HG02981 (cell line): ENCODE results near the gene SLC38A11.

Source experiments
- ATAC-seq: cut with Tn5 transposase; IDR thresholded peaks from one replicate; pipeline ENCODE4 v1.9.1; 2021; ENCODE audit warnings: mild to moderate bottlenecking, moderate library complexity; ENCODE audit not compliant: unreplicated experiment

Gene SLC38A11

DNA sequence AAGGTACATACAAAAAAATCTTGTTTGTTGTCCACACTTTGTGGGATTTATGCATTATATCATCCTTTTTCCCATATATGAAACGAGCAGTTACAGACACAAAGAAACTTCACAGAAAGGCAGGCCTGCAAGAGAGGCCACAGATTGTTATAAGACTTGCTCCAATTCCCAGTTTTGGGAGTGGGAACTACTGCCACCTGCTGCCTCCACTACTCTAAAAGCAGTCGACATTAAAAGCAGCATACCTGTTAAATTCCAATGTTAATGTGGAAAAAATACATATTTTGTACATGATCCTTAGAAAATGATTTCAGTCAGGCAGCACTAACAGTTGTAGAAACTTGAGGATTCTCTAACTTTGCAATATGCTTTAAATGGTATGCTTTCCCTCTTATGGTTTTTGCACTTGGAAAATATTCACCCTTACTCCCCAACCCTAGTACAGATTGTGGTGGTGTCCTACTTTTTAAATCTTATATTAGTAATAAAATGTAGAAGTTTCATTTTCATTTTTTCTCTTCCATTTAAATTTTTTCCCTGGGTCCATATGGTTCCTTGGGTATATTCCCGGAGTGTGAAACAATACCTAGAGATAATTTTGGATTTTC lies 37.9 kb downstream of the SLC38A11 start:
- no peak for ATAC-seq

DNA sequence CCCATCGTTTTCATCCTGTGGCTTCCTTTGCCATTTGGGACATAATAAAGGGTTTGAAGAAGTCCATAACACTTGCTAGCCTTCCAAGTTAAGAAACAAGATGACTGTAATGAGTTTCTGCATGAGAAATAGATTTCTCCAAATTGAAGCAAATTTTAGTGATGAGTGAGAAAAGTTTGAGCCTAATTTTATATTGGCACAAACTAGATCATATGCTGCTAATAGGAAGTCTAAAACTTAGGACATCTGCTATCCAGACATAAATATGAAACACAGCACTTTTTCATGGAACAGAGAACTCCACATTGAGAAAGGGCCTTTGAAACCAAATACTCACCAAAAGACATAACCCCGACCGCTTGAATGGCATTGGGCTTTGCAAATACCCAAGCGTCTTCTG lies 39.8 kb downstream of the SLC38A11 start:
- no peak for ATAC-seq

DNA sequence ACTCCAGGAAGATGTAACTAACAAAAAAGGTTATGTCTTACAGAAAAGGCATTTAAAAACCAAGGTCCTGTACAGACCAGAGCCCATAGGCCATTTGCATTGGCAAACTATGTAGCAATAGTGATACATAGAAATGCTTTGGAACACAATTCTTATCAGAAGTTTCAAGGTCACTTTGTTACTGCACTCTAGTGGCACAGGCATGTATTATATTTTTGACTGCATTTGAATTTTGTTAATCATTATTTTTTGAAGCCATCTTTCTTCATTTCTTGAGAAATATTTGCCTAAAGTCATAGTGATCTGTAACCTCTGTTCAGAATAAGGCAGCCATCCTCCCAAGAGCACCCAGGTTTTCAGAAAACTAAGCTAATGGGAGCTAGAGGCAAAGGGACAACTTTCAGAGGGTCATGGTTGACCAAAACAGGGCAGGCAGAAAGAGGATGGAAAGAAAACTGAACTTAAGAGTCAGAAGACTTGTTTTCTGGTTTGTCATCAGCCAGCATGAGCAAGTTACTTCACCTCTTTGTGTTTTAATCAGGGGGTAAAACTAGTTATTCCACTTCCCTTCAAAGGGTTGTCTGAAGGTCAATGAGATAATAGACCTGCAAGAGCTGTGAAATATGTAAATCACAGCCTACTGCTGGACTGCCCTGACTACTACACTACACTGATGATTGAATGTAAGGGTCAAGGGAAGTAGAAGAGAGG lies 41.5 kb downstream of the SLC38A11 start:
- no peak for ATAC-seq

DNA sequence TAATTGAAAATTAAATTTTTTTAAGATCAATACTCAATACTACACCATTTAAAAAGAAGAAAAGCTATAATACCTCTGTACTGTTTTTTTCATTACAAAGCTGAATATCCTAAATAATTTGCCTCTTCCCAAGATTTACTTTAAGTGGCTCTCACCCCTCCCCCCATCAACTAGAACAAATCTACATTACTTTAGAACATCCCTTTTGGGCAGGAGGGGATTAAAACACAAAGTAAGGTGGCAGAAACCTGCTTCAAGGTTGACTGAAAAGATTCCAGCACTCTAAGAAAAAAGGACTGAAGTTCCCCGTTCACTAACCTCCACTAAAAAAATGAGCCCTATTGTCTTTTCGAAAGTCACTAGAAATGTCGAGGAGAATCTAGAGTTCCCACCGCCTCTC lies 42.3 kb downstream of the SLC38A11 start:
- no peak for ATAC-seq

DNA sequence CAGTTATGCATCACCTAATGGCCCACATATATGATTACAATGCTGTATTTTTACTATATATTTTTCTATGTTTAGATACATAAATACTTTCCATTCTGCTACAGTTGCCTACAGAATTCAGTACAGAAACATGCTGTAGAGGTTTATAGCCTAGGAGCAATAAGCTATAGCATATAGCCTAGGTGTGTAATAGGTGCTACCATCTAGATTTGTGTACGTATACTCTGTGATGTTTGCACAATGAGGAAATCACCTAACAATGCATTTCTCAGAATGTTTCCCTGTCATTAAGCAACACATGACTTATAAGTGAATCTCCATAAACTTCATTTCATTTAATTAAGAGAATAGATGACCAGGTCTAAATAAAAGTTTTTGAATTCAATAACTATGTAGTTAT lies 43.5 kb downstream of the SLC38A11 start:
- ATAC-seq, result no peak

DNA sequence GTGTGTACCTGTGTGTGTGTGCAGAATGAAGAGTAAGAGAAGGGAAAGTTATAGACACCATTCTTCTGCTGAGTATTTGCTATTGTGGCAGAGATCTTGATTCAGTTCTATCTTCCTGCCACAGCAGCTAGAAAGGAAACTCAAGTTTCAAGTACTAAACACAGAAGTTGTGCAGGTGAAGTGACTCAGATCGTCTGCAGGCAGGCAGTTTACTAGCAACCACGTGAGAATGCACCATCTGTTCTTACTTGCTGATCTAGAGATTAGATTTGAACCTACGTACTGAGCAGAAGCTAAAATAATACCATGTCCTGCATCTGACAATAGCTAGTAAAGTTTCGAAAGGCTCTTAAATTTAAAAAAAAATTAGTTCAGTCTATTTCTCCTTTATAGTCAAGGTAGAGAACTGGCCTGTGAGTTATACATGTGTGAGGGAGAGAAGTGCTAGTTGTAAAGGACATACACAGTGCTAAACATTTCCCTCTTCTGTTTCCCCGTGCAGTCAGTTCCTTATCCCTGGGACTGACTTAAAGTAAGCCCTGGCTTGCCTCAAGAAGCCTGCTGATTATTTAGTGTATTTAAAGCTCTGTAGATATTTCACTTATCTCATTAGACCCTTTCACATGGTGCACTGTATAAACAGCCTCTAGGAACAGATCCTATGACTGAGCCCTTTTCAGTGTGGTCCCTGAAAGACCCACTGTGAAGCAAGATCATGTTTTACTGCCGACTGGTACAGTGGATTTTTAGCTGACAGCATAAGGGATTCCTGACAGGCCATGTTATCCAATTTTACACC lies 45.0 kb downstream of the SLC38A11 start:
- no peak for ATAC-seq

DNA sequence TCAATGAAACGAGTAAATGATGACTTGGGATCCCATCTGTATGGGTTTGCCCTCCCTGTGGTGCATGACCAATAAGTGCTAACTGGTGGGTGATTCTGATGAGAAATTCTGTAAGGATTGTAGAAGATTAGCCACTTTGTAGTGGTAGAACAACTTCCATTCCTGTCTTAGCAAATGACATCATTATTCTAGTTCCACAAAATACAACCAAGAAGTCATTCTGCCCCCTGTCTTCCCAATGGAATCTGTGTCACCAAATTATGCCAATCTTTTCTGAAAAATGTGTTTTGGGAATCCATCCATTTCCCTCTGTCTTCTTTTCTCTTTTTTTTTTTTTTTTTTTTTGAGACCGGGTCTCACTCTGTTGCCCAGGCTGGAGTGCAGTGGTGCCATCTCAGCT lies 48.4 kb downstream of the SLC38A11 start:
- ATAC-seq, result no peak

DNA sequence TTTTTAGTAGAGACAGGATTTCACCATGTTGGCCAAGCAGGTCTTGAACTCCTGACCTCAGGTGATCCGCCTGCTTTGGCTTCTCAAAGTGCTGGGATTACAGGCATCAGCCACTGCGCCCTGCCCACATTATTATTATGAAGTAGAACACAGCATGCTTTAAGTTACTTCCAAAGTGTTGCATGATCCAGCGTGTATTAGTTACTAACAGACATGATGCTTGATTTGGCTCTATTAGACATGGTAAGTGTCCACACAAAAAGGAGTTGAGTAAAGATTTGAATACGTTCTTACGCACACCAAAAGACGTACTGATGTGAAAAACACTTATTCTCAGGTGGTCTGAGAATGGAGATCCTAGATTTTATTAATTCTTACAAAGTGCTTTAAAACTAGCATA lies 50.0 kb downstream of the SLC38A11 start:
- no peak for ATAC-seq

DNA sequence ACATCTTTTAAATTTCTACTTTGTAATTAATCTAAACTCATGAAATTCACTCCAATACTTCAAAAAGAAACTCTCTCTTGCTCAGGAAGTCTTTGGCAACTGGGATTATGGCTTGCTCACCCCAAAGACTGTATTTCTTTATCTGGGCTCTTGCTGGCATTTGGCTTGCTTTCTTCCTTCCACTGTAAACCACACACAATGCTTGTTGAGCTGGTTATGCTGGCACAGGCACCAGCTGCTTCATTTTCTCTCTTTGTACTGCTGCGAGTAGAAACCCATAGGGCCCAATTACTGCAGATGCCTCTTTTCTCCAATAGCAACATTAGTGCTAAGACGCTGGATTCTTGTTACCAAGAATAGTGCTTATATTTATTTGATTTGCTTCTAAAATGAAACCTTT lies 51.4 kb downstream of the SLC38A11 start:
- no peak for ATAC-seq

DNA sequence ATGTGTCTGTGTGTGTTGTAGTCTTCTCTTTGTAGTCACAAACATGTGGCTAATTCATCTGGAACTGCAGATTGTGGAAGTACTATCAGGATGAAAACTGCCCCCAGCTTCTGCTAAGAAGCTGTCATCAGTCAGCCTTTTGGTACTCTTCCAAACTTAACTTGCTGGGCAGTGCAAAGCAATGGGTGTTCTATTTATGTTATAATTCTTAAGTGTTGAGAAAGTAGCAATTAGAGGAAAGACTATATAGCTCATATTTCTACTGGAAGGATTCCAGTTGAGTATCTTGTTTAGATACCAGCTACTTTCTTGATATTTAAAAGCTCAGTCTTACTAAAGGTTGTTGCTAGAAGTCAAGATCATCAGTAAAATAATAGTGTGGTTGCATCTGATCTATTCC lies 52.1 kb downstream of the SLC38A11 start:
- no peak for ATAC-seq

DNA sequence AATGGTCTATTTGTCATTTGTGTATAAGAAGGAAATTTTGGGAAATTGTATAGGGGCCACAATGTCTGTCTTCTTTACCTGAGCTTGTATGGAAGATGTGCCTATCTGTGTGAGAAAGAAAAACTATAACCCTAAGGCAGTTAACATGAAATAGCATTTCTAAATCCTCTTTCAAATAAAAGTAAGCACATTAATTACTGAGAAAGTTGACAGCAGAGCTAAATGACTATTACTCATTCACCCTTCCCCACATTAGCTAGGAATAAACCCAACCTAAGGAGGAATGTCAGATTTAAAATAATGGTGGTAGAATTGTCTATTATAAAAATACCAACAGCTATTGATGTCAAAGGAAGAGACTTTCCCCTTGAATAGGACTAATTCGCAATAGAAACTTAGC lies 56.2 kb downstream of the SLC38A11 start:
- no peak for ATAC-seq

DNA sequence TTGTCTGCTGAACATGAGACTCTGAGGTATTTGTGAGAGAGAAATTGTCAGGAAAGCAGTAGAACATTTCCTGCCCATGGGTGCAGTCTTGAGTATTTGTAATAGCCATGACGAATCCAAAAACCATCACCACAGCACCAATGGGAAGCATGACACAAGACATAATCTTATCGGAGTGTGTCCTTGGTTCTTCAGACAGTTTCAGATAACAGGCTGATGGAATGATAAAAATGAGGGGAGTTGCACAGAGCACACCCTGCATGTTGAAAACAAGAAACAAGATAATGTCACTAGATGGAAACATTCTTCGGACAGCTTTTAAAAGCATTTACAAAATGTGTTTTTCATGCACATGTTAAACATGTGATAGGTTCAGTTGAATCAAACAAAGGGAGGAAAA lies 56.9 kb downstream of the SLC38A11 start:
- no peak for ATAC-seq

DNA sequence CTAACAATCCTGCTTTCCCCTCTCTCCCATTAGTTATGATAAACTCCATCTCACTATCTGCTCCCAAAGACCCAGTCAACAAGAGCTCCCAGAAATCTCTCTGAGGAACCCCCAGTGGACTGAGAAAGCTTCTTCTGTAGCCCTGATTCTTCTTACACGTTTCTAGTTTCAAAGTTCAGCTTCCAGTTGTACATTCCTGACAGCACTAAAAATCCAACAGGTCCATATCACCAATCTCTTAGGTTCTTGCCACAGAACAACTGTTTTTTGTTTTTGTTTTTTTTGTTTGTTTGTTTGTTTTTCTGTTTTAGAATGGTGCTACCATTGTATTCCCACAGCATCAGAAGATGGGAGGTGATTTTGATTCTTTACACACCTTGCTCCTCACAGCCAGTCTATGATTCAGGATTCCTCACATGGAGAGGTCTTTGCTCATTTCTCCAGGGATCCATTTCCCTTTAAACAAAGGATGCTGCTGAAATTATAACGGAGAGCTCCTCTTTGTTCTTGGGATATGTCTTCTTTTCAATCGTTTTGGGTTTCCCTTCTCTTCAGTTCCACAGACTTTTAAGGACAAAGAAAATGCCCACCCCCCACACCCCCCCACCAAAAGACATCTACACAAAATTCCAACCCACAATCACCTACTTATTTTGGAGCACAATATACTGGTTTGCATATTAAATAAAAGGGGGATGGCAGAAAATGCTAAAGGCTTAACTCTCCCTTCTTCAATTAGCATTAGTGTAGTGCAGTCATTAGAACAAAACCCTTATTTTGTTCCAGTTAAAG lies 57.7 kb downstream of the SLC38A11 start:
- no peak for ATAC-seq

DNA sequence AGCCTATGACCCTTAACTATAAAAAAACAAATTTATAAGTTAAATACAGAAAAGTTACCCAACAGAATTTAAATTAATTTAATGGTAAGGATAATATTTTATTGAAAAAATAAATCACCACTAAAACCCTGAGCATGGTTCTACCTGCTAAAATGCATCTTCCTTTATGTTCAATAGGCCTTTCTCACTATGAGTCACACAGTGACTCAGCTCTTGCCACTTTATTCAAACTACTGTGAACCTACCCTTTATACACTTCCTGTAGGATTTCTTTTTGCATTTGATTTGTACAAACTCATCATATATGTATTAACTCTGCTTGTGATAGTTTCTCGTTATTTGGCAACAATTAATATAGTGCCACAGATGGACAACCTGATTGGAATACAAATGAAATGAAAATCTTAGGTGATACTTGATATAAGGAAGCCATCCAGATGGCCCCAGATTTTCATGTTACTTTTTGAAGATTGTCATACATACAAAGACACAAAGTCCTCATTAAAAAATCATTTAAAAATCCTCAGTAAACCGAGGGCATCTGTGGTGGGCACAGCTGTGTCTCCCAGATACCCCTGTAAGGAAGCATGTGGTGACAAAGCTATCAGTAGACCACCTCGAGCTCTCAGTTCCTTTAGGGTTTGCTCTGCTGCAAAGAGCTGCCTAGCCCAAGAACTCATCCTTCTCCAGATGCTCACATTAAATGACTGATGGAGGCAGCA lies 58.5 kb downstream of the SLC38A11 start:
- peak; percentile 98 for ATAC-seq

DNA sequence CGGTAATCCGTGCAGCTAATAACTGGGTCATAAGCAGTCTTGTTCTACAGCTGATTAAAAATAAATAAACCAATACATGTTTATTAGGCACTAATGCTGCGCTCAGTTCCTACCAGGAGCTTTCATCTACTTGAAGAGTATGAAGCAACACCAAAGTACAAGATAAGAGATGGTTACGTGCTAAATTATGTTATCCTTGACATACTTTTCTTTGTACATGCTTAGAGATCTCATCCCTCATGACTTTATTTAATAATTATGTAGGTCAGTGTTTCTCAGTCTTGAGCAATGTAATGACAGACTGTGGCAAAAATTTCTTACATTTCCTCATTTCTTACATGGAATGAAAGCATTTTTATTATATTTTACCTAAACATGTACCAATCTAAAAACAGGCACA lies 59.1 kb downstream of the SLC38A11 start:
- no peak for ATAC-seq

DNA sequence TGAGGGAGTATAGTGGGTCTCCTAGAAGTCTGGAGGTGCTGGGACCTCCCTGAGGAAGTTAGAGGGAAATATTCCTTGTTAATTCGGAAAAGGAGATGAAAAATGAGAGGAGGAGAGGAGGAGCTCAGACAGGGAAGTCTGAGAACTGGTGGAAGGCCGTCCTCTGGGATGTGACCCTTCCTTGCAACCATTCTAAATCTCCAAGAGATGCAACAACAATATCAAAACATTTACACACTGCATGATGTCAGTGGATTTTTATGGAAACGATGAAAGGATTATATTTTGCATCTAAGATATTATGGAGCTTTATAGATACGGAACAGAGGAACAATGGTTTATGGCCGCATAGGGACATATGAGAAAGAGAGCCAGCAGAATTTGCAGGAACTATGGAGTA lies 63.9 kb downstream of the SLC38A11 start:
- ATAC-seq, result no peak

DNA sequence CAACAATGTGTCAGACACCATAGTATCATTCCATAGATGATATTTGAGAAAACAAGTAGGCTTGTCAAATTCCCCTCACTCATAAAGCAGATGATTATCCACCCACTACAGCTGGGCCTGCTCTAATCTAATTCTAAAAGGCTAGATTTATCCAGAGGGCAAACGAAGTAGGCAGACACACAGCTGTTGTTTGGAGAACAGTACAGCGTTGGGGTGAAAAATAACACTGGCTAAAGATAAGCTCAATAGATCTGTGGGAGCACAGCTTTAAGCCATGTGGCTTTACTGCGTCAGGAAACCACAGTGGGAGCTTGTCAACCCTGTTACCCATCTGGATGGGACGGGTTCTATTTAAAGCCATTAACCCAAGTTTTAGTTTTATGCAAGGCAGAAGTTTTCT lies 64.8 kb downstream of the SLC38A11 start:
- ATAC-seq, result no peak

DNA sequence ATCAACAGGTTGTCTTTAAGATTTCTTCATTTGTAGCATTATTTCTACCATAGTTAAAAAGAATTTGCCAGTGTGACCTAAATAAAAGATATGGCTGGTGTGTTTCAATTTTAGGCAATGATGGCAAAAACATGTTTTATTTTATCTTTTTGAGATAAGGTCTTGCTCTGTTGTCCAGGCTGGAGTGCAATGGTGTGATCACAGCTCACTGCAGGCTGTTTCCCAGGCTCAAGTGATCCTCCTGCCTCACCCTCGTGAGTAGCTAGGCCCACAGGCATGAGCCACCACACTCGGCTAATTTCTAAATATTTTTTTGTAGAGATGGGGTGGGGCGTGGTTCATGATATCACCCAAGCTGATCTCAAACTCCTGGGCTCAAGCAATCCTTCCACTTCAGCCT lies 66.7 kb downstream of the SLC38A11 start:
- no peak for ATAC-seq

DNA sequence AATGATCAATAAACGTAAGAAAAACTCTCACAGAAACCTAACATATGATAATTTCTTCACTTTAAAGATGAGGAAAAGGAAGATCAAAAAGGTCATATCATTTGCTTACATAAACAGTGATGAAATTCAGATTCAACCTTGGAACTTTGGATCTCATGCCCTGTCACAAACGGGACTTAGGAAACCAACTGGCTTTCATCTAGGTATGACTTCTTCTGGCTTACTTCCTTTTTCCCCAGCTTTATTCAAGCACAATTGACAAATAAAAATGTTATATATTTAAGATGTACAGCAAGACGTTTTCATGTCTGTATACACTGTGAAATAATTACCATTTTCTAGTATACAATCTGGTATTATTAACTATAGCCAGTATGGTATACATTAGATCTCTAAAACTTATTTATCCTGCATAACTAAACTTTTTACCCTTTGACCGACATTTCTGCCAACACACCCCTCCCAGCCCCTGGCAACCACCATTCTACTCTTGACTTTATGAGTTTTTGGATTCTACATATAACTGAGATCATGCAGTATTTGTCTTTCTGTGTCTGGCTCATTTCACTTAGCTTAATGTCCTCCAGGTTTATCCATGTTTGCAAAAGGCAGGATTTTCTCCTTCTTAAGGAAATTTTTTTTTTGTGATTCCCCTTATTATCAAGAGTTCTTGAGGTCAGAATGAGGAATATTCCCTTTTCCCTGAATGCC lies 67.7 kb downstream of the SLC38A11 start:
- no peak for ATAC-seq

DNA sequence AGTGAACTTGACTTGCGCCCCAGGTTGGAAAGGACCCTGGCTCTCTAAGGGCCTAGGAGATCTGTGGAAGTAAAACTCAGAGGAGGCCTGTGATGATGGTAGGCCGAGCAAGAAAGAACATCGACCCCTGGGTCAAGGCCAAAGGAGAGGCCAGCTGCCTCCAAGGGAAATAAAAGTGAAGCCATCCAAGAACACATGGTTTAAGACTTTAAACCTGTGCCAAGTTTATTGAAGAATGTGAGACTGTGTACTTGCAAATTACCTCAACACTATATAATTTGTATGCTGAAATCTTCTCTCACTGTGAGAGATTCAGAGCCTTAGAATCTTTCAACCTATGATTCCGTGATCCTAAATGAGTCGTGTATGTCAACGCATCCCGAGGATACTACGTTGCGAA lies 73.0 kb downstream of the SLC38A11 start:
- ATAC-seq, result no peak
